GM03348 (cell line): ENCODE data around the gene GOLT1A.

Experiments used
- DNase-seq: peaks from one replicate; pipeline ENCODE4 v3.0.0; 2012; ENCODE audit warnings: low spot score

Gene GOLT1A

GRCh38 chr1:204217648-204218000, 3.8 kb upstream of the GOLT1A start:
- DNase-seq = no peak

- DNase-seq = no peak
These were observed 3.3 kb upstream of the GOLT1A start for GRCh38 chr1:204216880-204217647.

GRCh38 chr1:204216236-204216635, 2.4 kb upstream of the GOLT1A start:
- no peak for DNase-seq

- DNase-seq = no peak
These were observed 1.1 kb downstream of the GOLT1A start for GRCh38 chr1:204212715-204213114.

- no peak for DNase-seq
These were observed 2.7 kb downstream of the GOLT1A start for GRCh38 chr1:204211046-204211445.

- peak; percentile 89 for DNase-seq
These were observed 6.6 kb downstream of the GOLT1A start for GRCh38 chr1:204207136-204207616.

- DNase-seq = peak; percentile 50
These were observed 7.7 kb downstream of the GOLT1A start for GRCh38 chr1:204206121-204206520.

- DNase-seq = no peak
These were observed 8.3 kb downstream of the GOLT1A start for GRCh38 chr1:204205486-204205885.

GRCh38 chr1:204204944-204205343, 8.8 kb downstream of the GOLT1A start:
- DNase-seq = no peak

- no peak for DNase-seq
These were observed 10.5 kb downstream of the GOLT1A start for GRCh38 chr1:204203206-204203767.

GRCh38 chr1:204202481-204202880, 11.3 kb downstream of the GOLT1A start:
- DNase-seq = no peak

- DNase-seq = no peak
These were observed 12.3 kb downstream of the GOLT1A start for GRCh38 chr1:204201348-204202040.

GRCh38 chr1:204199579-204199978, 14.2 kb downstream of the GOLT1A start:
- DNase-seq = no peak

GRCh38 chr1:204198348-204199340, 15.1 kb downstream of the GOLT1A start:
- DNase-seq = peak; percentile 70

GRCh38 chr1:204197068-204197467, 16.7 kb downstream of the GOLT1A start:
- no peak for DNase-seq

GRCh38 chr1:204196068-204196795, 17.6 kb downstream of the GOLT1A start, which contains the start of gene KISS1:
Gene KISS1, minus strand, starts transcription at chr1:204196491. Its CDS starts 3,615 bp downstream, at chr1:204192876.
- no peak for DNase-seq

- DNase-seq = no peak
These were observed 19.0 kb downstream of the GOLT1A start for GRCh38 chr1:204194771-204195170.

GRCh38 chr1:204194080-204194479, 19.7 kb downstream of the GOLT1A start:
- DNase-seq = no peak

- no peak for DNase-seq
These were observed 21.0 kb downstream of the GOLT1A start for GRCh38 chr1:204192589-204193352.

GRCh38 chr1:204192046-204192445, 21.7 kb downstream of the GOLT1A start:
- DNase-seq = no peak
